Kidney glomerular epithelial cell (primary cell): ENCODE measurements around the gene MMP24.
"Not testable (repeated sequence)": the region's sequence is repeated elsewhere in the genome, so short reads cannot be mapped to it uniquely, and the experiment has no call there.

Experiments used
- DNase-seq: peaks from one replicate; lab custom pipeline; 2025; lab: John Stamatoyannopoulos, UW

MMP24 gene

GRCh38 chr20:35216541-35216940 lies 9.9 kb upstream of the MMP24 start:
- peak; percentile 28 for DNase-seq

- DNase-seq, result no peak
Observed at GRCh38 chr20:35223941-35224340, 2.5 kb upstream of the MMP24 start.

GRCh38 chr20:35224536-35224935 lies 2.0 kb upstream of the MMP24 start:
- no peak for DNase-seq

- no peak for DNase-seq
Observed at GRCh38 chr20:35225319-35226125, 968 bp upstream of the MMP24 start.

- peak; percentile 34 for DNase-seq
Observed at GRCh38 chr20:35226884-35227681, 593 bp downstream of the MMP24 start.

GRCh38 chr20:35232575-35232974 lies 6.1 kb downstream of the MMP24 start:
- DNase-seq, result peak; percentile 23

GRCh38 chr20:35235881-35236280 lies 9.4 kb downstream of the MMP24 start:
- no peak for DNase-seq

GRCh38 chr20:35237486-35237885 lies 11.0 kb downstream of the MMP24 start:
- DNase-seq, result no peak

GRCh38 chr20:35238170-35238569 lies 11.7 kb downstream of the MMP24 start:
- DNase-seq, result no peak

- DNase-seq, result no peak
Observed at GRCh38 chr20:35238735-35239134, 12.2 kb downstream of the MMP24 start.

GRCh38 chr20:35240083-35240810 lies 13.8 kb downstream of the MMP24 start:
- DNase-seq, result peak; percentile 90

GRCh38 chr20:35240811-35241293 lies 14.4 kb downstream of the MMP24 start:
- peak; percentile 90 for DNase-seq

GRCh38 chr20:35243317-35243716 lies 16.8 kb downstream of the MMP24 start:
- no peak for DNase-seq

GRCh38 chr20:35243986-35244385 lies 17.5 kb downstream of the MMP24 start:
- DNase-seq, result no peak

GRCh38 chr20:35246723-35247122 lies 20.2 kb downstream of the MMP24 start:
- no peak for DNase-seq

GRCh38 chr20:35248641-35249475 lies 22.4 kb downstream of the MMP24 start:
- DNase-seq, result no peak

- DNase-seq, result no peak
Observed at GRCh38 chr20:35251613-35251940, 25.1 kb downstream of the MMP24 start.

- DNase-seq, result no peak
Observed at GRCh38 chr20:35252037-35252461, 25.6 kb downstream of the MMP24 start.

- DNase-seq, result not testable (repeated sequence)
Observed at GRCh38 chr20:35252598-35252997, 26.1 kb downstream of the MMP24 start.

- no peak for DNase-seq
Observed at GRCh38 chr20:35253010-35253409, 26.5 kb downstream of the MMP24 start.

GRCh38 chr20:35254448-35254999 lies 28.0 kb downstream of the MMP24 start:
- DNase-seq, result no peak
